Heart left ventricle (tissue), 13 donors: ENCODE results near the gene MINDY4.

ENCODE experiments used
- CTCF ChIP-seq, 12 donors: fragments of 200-600 bp; sonication (generic) in 4 of 12; IDR thresholded peaks; one replicate each; pipeline versions ENCODE4 v1.5.0 to v1.8.0; 2018 to 2022; ENCODE audit warnings: antibody characterized with exemption in 12 of 12, mild to moderate bottlenecking in 5 of 12
- POLR2A ChIP-seq, 2 donors: fragments of 450-650 bp; IDR thresholded peaks; one replicate each; pipeline ENCODE4 v1.6.1; 2017; ENCODE audit warnings: antibody characterized with exemption in 2 of 2, mild to moderate bottlenecking in 2 of 2, moderate library complexity in 2 of 2
- donor health status: ischemic (EF 13 %, LVEDD 7.1; RV severe dilation, severe dysfunction).
- donor health status: DM: no; HTN: yes; CAD: no.
- donor health status: DM: no; HTN: no; CAD: no.
- donor health status: ischemic (EF 25% LVEDD 6.9; RV normal size, moderate dysfunction).
- donor health status: ischemic (EF 25% LVEDD 5.7; RV mildly dilated, moderate dysfunction).
- donor health status: ischemic (EF 35%, LVEDD 5.7; RV mildly dilated, moderate dysfunction).
- donor health status: nonischemic (EF 11% LVEDD 7.7; RV severe dilation, severe dysfunction).
- donor health status: DM: yes; HTN: yes; CAD: no.
- donor health status: PGD.
- donor health status: ischemic (EF 29% LVEDD 5.4; RV normal size, mild dysfunction).
- donor health status: nonischemic (EF 23%, LVEDD 6.1; RV moderate dilation, normal function).

- TF ChIP-seq POLR2A (IDR thresholded peaks at IDR 0.05): no peak
- TF ChIP-seq CTCF (IDR thresholded peaks at IDR 0.05): no peak
These were observed 123.8 kb downstream of the MINDY4 start for GRCh38 chr7:30894866-30895605.
